Mesenchymal stem cell (in vitro differentiated cells and primary cell): ENCODE data around the gene CYP8B1.

Experiments used
- DNase-seq: peaks from one replicate; pipeline ENCODE4 v3.0.0-alpha.2; 2013
- H2AFZ ChIP-seq: one replicate; pipeline ENCODE4 v1.6.1; 2013; ENCODE audit warnings: low read depth, mild to moderate bottlenecking, control low read depth, inconsistent platforms, low read length, moderate library complexity
- H2AK5ac ChIP-seq: 2 replicates; pipeline ENCODE4 v1.6.1; 2013; ENCODE audit warnings: low read length, moderate library complexity, mild to moderate bottlenecking, inconsistent platforms; ENCODE audit not compliant: severe bottlenecking
- H2BK120ac ChIP-seq: one replicate; pipeline ENCODE4 v1.6.1; 2013; ENCODE audit warnings: low read depth, mild to moderate bottlenecking, inconsistent platforms, low read length, moderate library complexity
- H2BK12ac ChIP-seq, 2 experiments: one replicate each; pipeline ENCODE4 v1.6.1; 2013; ENCODE audit warnings: inconsistent platforms in 2 of 2, low read length in 2 of 2, mild to moderate bottlenecking in 2 of 2, moderate library complexity in 2 of 2, control low read depth in 1 of 2
- H2BK15ac ChIP-seq: one replicate; pipeline ENCODE4 v1.6.1; 2013; ENCODE audit warnings: mild to moderate bottlenecking, low read depth, inconsistent platforms; ENCODE audit not compliant: poor library complexity, severe bottlenecking
- H2BK5ac ChIP-seq: 2 replicates; pipeline ENCODE4 v1.6.1; 2013; ENCODE audit warnings: low read depth, mild to moderate bottlenecking, low read length, control low read depth, inconsistent platforms; ENCODE audit not compliant: poor library complexity, severe bottlenecking
- H3K14ac ChIP-seq, 2 experiments: one replicate each; pipeline ENCODE4 v1.6.1; 2013; ENCODE audit warnings: inconsistent platforms in 2 of 2, low read length in 2 of 2, control low read depth in 1 of 2, mild to moderate bottlenecking in 1 of 2, moderate library complexity in 1 of 2
- H3K18ac ChIP-seq, 2 experiments: one replicate each; pipeline ENCODE4 v1.6.1; 2013; ENCODE audit warnings: inconsistent platforms in 2 of 2, low read length in 2 of 2, control low read depth in 1 of 2, low read depth in 1 of 2, mild to moderate bottlenecking in 1 of 2
- H3K23ac ChIP-seq, 2 experiments: one replicate each; pipeline ENCODE4 v1.6.1; 2013; ENCODE audit warnings: inconsistent platforms in 2 of 2, low read length in 2 of 2, mild to moderate bottlenecking in 2 of 2, moderate library complexity in 2 of 2, control low read depth in 1 of 2
- H3K27ac ChIP-seq: 2 replicates; pipeline ENCODE4 v1.5.1; 2013; ENCODE audit warnings: mild to moderate bottlenecking, moderate library complexity, low read length, control low read depth, inconsistent platforms; ENCODE audit not compliant: poor library complexity, severe bottlenecking
- H3K27me3 ChIP-seq, 2 experiments: 2 replicates each; pipeline versions ENCODE4 v1.6.1 to v1.7.0; 2013; ENCODE audit warnings: low read length in 2 of 2, mild to moderate bottlenecking in 2 of 2, moderate library complexity in 2 of 2, control low read depth in 1 of 2, inconsistent platforms in 1 of 2; ENCODE audit not compliant: control insufficient read depth in 1 of 2, insufficient read depth in 1 of 2
- H3K36me3 ChIP-seq, 2 experiments: 2 replicates each; pipeline versions ENCODE4 v1.6.1 to v1.7.0; 2013; ENCODE audit warnings: low read length in 2 of 2, control low read depth in 1 of 2, inconsistent platforms in 1 of 2, low read depth in 1 of 2, mild to moderate bottlenecking in 1 of 2; ENCODE audit not compliant: insufficient read depth in 2 of 2, control insufficient read depth in 1 of 2
- H3K4ac ChIP-seq, 2 experiments: one replicate each; pipeline ENCODE4 v1.6.1; 2013; ENCODE audit warnings: inconsistent platforms in 2 of 2, low read length in 2 of 2, mild to moderate bottlenecking in 2 of 2, moderate library complexity in 2 of 2, control low read depth in 1 of 2, low read depth in 1 of 2
- H3K4me1 ChIP-seq: 2 replicates; pipeline ENCODE4 v1.6.1; 2013; ENCODE audit warnings: low read depth, low read length, control low read depth; ENCODE audit not compliant: control insufficient read depth, insufficient read depth
- H3K4me2 ChIP-seq: 2 replicates; pipeline ENCODE4 v1.6.1; 2013; ENCODE audit warnings: low read length, mild to moderate bottlenecking, inconsistent platforms; ENCODE audit not compliant: poor library complexity, severe bottlenecking
- H3K4me3 ChIP-seq, 2 experiments: 2 replicates each; pipeline versions ENCODE4 v1.5.1 to v1.7.0; 2013; ENCODE audit warnings: low read length in 2 of 2, mild to moderate bottlenecking in 2 of 2, control low read depth in 1 of 2, low read depth in 1 of 2; ENCODE audit not compliant: insufficient read depth in 1 of 2
- H3K79me1 ChIP-seq: replicated peaks from 2 replicates; pipeline ENCODE4 v1.6.1; 2013; ENCODE audit warnings: mild to moderate bottlenecking, control low read depth, low read length, inconsistent platforms; ENCODE audit not compliant: poor library complexity, severe bottlenecking
- H3K9ac ChIP-seq: 2 replicates; pipeline ENCODE4 v1.7.0; 2013; ENCODE audit warnings: mild to moderate bottlenecking, low read length, moderate library complexity
- H3K9me3 ChIP-seq: 2 replicates; pipeline ENCODE4 v1.7.0; 2013; ENCODE audit warnings: mild to moderate bottlenecking, low read length; ENCODE audit not compliant: control insufficient read depth
- H4K8ac ChIP-seq: one replicate; pipeline ENCODE4 v1.6.1; 2013; ENCODE audit warnings: inconsistent platforms, mild to moderate bottlenecking, low read length, moderate library complexity
- H4K91ac ChIP-seq: one replicate; pipeline ENCODE4 v1.6.1; 2013; ENCODE audit warnings: mild to moderate bottlenecking, low read length, inconsistent platforms
- WGBS: methylation state at CpG from one replicate; pipeline ENCODE4 v1.1.7; 2013; ENCODE audit warnings: mixed read lengths; 5-methylcytosine and 5-hydroxymethylcytosine counted together

Gene CYP8B1

GRCh38 chr3:42874749-42875148, 930 bp downstream of the CYP8B1 start:
- H2BK12ac ChIP-seq, result no peak overlapping the region
- peak overlapping the region; percentile 16 for H4K91ac ChIP-seq
- no peak for DNase-seq
- H3K4me2 ChIP-seq, result no peak overlapping the region
- no peak overlapping the region for H3K18ac ChIP-seq
- H3K23ac ChIP-seq, result no peak overlapping the region
- no peaks in the 10 kb centered on the region for H3K79me1 ChIP-seq
- no peak overlapping the region for H2BK15ac ChIP-seq
- no peak overlapping the region for H2BK5ac ChIP-seq
- H4K8ac ChIP-seq, result no peak overlapping the region
- WGBS, result 78% methylated on average over 10 of the region's 10 CpGs
- no peak overlapping the region for H2AK5ac ChIP-seq
- H2AFZ ChIP-seq, result no peak overlapping the region
- no peak overlapping the region for H3K14ac ChIP-seq
- H3K4me3 ChIP-seq, result no peak overlapping the region
- H3K4ac ChIP-seq, result no peak overlapping the region
- H2BK120ac ChIP-seq, result no peak overlapping the region
- peaks cover 20 to 22% of the 10 kb centered on the region in 2 experiments for H3K27me3 ChIP-seq
- H3K9ac ChIP-seq, result no peak overlapping the region
- H3K27ac ChIP-seq, result no peak overlapping the region
- no peaks in the 10 kb centered on the region for H3K4me1 ChIP-seq
- no peaks in the 10 kb centered on the region for H3K36me3 ChIP-seq
- H3K9me3 ChIP-seq, result no peaks in the 10 kb centered on the region

GRCh38 chr3:42873221-42873982, 2.3 kb downstream of the CYP8B1 start:
- H4K8ac ChIP-seq, result no peak overlapping the region
- WGBS, result 79% methylated on average over 3 of the region's 9 CpGs
- H3K18ac ChIP-seq, result no peak overlapping the region
- H2AFZ ChIP-seq, result no peak overlapping the region
- H2BK12ac ChIP-seq, result no peak overlapping the region
- H3K9ac ChIP-seq, result no peak overlapping the region
- no peak overlapping the region for H3K23ac ChIP-seq
- no peaks in the 10 kb centered on the region for H3K36me3 ChIP-seq
- no peaks in the 10 kb centered on the region for H3K4me1 ChIP-seq
- no peak overlapping the region for H3K27ac ChIP-seq
- DNase-seq, result no peak
- no peak overlapping the region for H3K4ac ChIP-seq
- no peak overlapping the region for H3K4me3 ChIP-seq
- H3K4me2 ChIP-seq, result no peak overlapping the region
- peaks cover 25 to 32% of the 10 kb centered on the region in 2 experiments for H3K27me3 ChIP-seq
- no peak overlapping the region for H2BK5ac ChIP-seq
- no peak overlapping the region for H4K91ac ChIP-seq
- no peaks in the 10 kb centered on the region for H3K9me3 ChIP-seq
- no peak overlapping the region for H2BK120ac ChIP-seq
- H2AK5ac ChIP-seq, result no peak overlapping the region
- no peak overlapping the region for H3K14ac ChIP-seq
- H3K79me1 ChIP-seq, result no peaks in the 10 kb centered on the region
- H2BK15ac ChIP-seq, result no peak overlapping the region

- H3K18ac ChIP-seq, result no peak overlapping the region
- DNase-seq, result no peak
- H2BK120ac ChIP-seq, result no peak overlapping the region
- no peaks in the 10 kb centered on the region for H3K79me1 ChIP-seq
- no peak overlapping the region for H3K4me2 ChIP-seq
- no peak overlapping the region for H2BK15ac ChIP-seq
- no peak overlapping the region for H3K4ac ChIP-seq
- no peak overlapping the region for H3K9ac ChIP-seq
- 68% methylated on average over 1 of the region's 1 CpG for WGBS
- H4K8ac ChIP-seq, result no peak overlapping the region
- no peaks in the 10 kb centered on the region for H3K4me1 ChIP-seq
- H2AK5ac ChIP-seq, result no peak overlapping the region
- H3K9me3 ChIP-seq, result no peaks in the 10 kb centered on the region
- H2AFZ ChIP-seq, result no peak overlapping the region
- H3K4me3 ChIP-seq, result no peak overlapping the region
- no peak overlapping the region for H2BK12ac ChIP-seq
- H3K27me3 ChIP-seq, result peaks cover 25 to 32% of the 10 kb centered on the region in 2 experiments
- no peak overlapping the region for H3K14ac ChIP-seq
- H2BK5ac ChIP-seq, result no peak overlapping the region
- no peak overlapping the region for H3K23ac ChIP-seq
- H3K36me3 ChIP-seq, result no peaks in the 10 kb centered on the region
- H3K27ac ChIP-seq, result no peak overlapping the region
- no peak overlapping the region for H4K91ac ChIP-seq
Observed at GRCh38 chr3:42872718-42873117, 3.0 kb downstream of the CYP8B1 start.

DNA sequence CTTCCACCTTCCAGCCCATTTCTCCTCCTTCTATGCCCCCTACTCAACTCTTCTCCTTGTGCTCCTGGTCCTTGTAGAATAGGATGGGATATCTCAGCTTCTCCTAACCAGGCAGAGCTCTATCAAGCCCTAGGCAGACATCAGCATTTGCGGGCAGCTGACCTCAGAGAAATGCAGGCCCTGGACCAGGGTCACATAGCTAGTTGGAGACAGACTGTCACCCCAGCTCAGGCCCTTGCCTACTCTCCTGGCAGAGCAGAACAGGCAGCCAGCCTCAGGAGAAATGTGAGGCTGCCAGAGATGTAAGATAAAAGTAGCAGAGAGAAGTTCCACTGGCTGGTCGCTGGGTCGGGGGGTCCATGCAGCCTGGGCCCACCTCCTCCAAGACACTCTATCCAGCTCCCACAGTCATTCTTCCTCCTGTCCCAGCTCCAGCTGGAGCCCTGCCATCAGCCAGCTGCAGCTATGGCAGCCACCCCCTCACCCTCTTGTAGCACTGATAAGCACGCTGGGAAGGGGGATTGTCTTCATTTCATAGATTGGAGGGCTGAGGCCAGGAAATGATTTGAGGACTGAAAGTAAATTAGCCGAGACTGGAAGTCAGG, 4.0 kb downstream of the CYP8B1 start:
- WGBS, result 75% methylated on average over 5 of the region's 5 CpGs
- no peak overlapping the region for H3K4me2 ChIP-seq

More for the DNA sequence above, 4.0 kb downstream of the CYP8B1 start:
- Histone ChIP-seq H3K36me3 (no peaks in the 10 kb centered on the region), H3K23ac (no peak overlapping the region), H2BK5ac (no peak overlapping the region), H3K4ac (no peak overlapping the region), H4K8ac (no peak overlapping the region), H4K91ac (no peak overlapping the region), H3K9me3 (no peaks in the 10 kb centered on the region), H3K14ac (no peak overlapping the region), H3K79me1 (no peaks in the 10 kb centered on the region), H3K4me1 (no peaks in the 10 kb centered on the region), H3K9ac (no peak overlapping the region), H3K27ac (no peak overlapping the region), H2BK120ac (no peak overlapping the region), H2AK5ac (no peak overlapping the region), H2BK15ac (no peak overlapping the region), H3K18ac (no peak overlapping the region), H3K4me3 (no peak overlapping the region), H2AFZ (no peak overlapping the region), H2BK12ac (no peak overlapping the region), H3K27me3 (peaks cover 20 to 36% of the 10 kb centered on the region in 2 experiments)
- DNase-seq, result no peak
